GM13977 (cell line): ENCODE measurements around the gene TNNT3.

ENCODE experiments used
- DNase-seq: peaks from one replicate; pipeline ENCODE4 v3.0.0; 2012; ENCODE audit warnings: low spot score
- CTCF ChIP-seq: IDR thresholded peaks from 2 replicates; pipeline ENCODE4 v1.5.1; 2012; ENCODE audit warnings: mild to moderate bottlenecking, control low read depth; ENCODE audit not compliant: insufficient read depth; ENCODE audit errors: extremely low read depth, missing control alignments
- in situ Hi-C: fragments of 300-500 bp; cut with MboI; formaldehyde crosslinking; loops from one replicate; pipeline ENCODE4 v1.12.0; 2022; ENCODE audit warnings: low sequenced_read_pairs, low pct_unique_long_range_greater_than_20kb, mixed read lengths, inconsistent platforms; ENCODE audit not compliant: unreplicated experiment

TNNT3 gene

GRCh38 chr11:1916132-1916985 lies 3.1 kb upstream of the TNNT3 start:
- DNase-seq, result peak; percentile 74
- no peak for TF ChIP-seq CTCF
- in situ Hi-C loops, result no loop called here

GRCh38 chr11:1916986-1917522 lies 2.4 kb upstream of the TNNT3 start:
- TF ChIP-seq CTCF, result no peak
- in situ Hi-C loops, result no loop called here
- peak; percentile 54 for DNase-seq

GRCh38 chr11:1917523-1918435 lies 1.7 kb upstream of the TNNT3 start:
- in situ Hi-C loops, result no loop called here

GRCh38 chr11:1918436-1919315 lies 827 bp upstream of the TNNT3 start:
- DNase-seq, result peak; percentile 44
- in situ Hi-C loops, result no loop called here
- TF ChIP-seq CTCF, result no peak

More at GRCh38 chr11:1917523-1918435, 1.7 kb upstream of the TNNT3 start:
- TF ChIP-seq CTCF, result peak; percentile 40
- DNase-seq, result peak; percentile 53

- DNase-seq, result peak; percentile 23
- TF ChIP-seq CTCF, result no peak
- in situ Hi-C loops, result no loop called here
Measured at GRCh38 chr11:1920128-1920908, 815 bp downstream of the TNNT3 start.
